ENCODE measurements around the gene LILRB4. TPM values are rescaled to one million over a fixed set of nuclear protein-coding genes. Genes with fewer than 3 reads are reported as not detected.

The LILRB4 gene
- polyA plus RNA-seq, 1 donor: 2.2 TPM

Other genes with a start within 250 kb of the LILRB4 start
- 8.2 TPM for gene TTYH1, start 247.5 kb upstream of the LILRB4 start, polyA plus RNA-seq
- 248 TPM for gene LENG8, start 213.8 kb upstream of the LILRB4 start, polyA plus RNA-seq
- 9.2 TPM for gene LENG9, start 199.2 kb upstream of the LILRB4 start, polyA plus RNA-seq
- 161 TPM for gene CDC42EP5, start 189.7 kb upstream of the LILRB4 start, polyA plus RNA-seq
- 0.09 TPM for gene LAIR2, start 160.2 kb upstream of the LILRB4 start, polyA plus RNA-seq
- gene LILRA2, start 89.2 kb upstream of the LILRB4 start, polyA plus RNA-seq: 0.24 TPM
- 0.43 TPM for gene LILRA1, start 69.4 kb upstream of the LILRB4 start, polyA plus RNA-seq
- gene LILRB1, start 32.5 kb upstream of the LILRB4 start, polyA plus RNA-seq: 3.2 TPM
- not detected for gene KIR3DL3, start 61.5 kb downstream of the LILRB4 start, polyA plus RNA-seq
- 0.27 TPM for gene KIR2DL3, start 75.5 kb downstream of the LILRB4 start, polyA plus RNA-seq
- 0.27 TPM for gene KIR2DL1, start 106.8 kb downstream of the LILRB4 start, polyA plus RNA-seq
- gene KIR2DL4, start 140.6 kb downstream of the LILRB4 start, polyA plus RNA-seq: 0.94 TPM
- gene KIR3DL1, start 153.5 kb downstream of the LILRB4 start, polyA plus RNA-seq: 0.15 TPM
- 0.30 TPM for gene KIR2DS4, start 169.7 kb downstream of the LILRB4 start, polyA plus RNA-seq
- gene KIR3DL2, start 187.5 kb downstream of the LILRB4 start, polyA plus RNA-seq: not detected
- gene FCAR, start 211.2 kb downstream of the LILRB4 start, polyA plus RNA-seq: not detected
- 1.1 TPM for gene NCR1, start 243.2 kb downstream of the LILRB4 start, polyA plus RNA-seq

Measured in large intestine (tissue), 1 donor.